Common myeloid progenitor, CD34-positive (primary cell): ENCODE results near the gene EFL1.
"Not testable (repeated sequence)": the region's sequence is repeated elsewhere in the genome, so short reads cannot be mapped to it uniquely, and the experiment has no call there.

Experiments
- CTCF ChIA-PET: fragments of 350-600 bp; sonication (Branson Sonifier 250); formaldehyde crosslinking; loops from one replicate; lab custom pipeline; 2021; ENCODE audit warnings: antibody characterized with exemption; lab: Charles Lee
- POLR2A ChIA-PET: fragments of 350-600 bp; sonication (Branson Sonifier 250); formaldehyde crosslinking; loops from one replicate; lab custom pipeline; 2021; ENCODE audit warnings: antibody characterized with exemption; lab: Charles Lee
- DNase-seq, 3 donors: peaks; one replicate each; pipeline versions ENCODE4 v3.0.0 to v3.0.0-alpha.2; 2013
- H3K27ac ChIP-seq, 2 experiments: 1 replicate in 1 of 2; 2 replicates in 1 of 2; pipeline ENCODE4 v1.7.0; 2013; ENCODE audit warnings: inconsistent platforms in 2 of 2, low read length in 2 of 2, mild to moderate bottlenecking in 2 of 2, low read depth in 1 of 2, moderate library complexity in 1 of 2; ENCODE audit not compliant: severe bottlenecking in 2 of 2, insufficient read depth in 1 of 2, poor library complexity in 1 of 2
- H3K27me3 ChIP-seq, 5 experiments: replicated peaks in 2 of 5; 1 replicate in 3 of 5; 2 replicates in 2 of 5; pipeline versions ENCODE4 v1.6.1 to v1.7.0; 2013; ENCODE audit warnings: low read length in 4 of 5, mild to moderate bottlenecking in 2 of 5, moderate library complexity in 2 of 5, inconsistent platforms in 1 of 5; ENCODE audit not compliant: insufficient read depth in 5 of 5, control insufficient read depth in 4 of 5
- H3K36me3 ChIP-seq, 4 experiments: 1 replicate in 2 of 4; 2 replicates in 2 of 4; pipeline versions ENCODE4 v1.6.1 to v1.7.0; 2013; ENCODE audit warnings: low read length in 3 of 4, control low read depth in 1 of 4, mild to moderate bottlenecking in 1 of 4; ENCODE audit not compliant: control insufficient read depth in 4 of 4, insufficient read depth in 4 of 4
- H3K4me1 ChIP-seq, 4 experiments: 1 replicate in 3 of 4; 2 replicates in 1 of 4; pipeline versions ENCODE4 v1.6.1 to v1.7.1; 2013; ENCODE audit warnings: low read length in 3 of 4, mild to moderate bottlenecking in 3 of 4, control low read depth in 1 of 4, inconsistent platforms in 1 of 4, moderate library complexity in 1 of 4; ENCODE audit not compliant: control insufficient read depth in 4 of 4, insufficient read depth in 4 of 4; ENCODE audit errors: control extremely low read depth in 1 of 4
- H3K4me3 ChIP-seq, 7 experiments: 1 replicate in 4 of 7; 2 replicates in 3 of 7; pipeline versions ENCODE4 v1.5.1 to v1.7.0; 2013; ENCODE audit warnings: mild to moderate bottlenecking in 7 of 7, low read length in 6 of 7, moderate library complexity in 6 of 7, inconsistent platforms in 2 of 7, low read depth in 2 of 7, control low read depth in 1 of 7; ENCODE audit not compliant: insufficient read depth in 4 of 7, control insufficient read depth in 1 of 7; ENCODE audit errors: extremely low read depth in 1 of 7
- H3K9me3 ChIP-seq, 5 experiments: 1 replicate in 4 of 5; 2 replicates in 1 of 5; pipeline versions ENCODE4 v1.6.1 to v1.7.1; 2013; ENCODE audit warnings: low read length in 4 of 5, mild to moderate bottlenecking in 2 of 5, inconsistent platforms in 1 of 5, low read depth in 1 of 5, moderate library complexity in 1 of 5; ENCODE audit not compliant: control insufficient read depth in 4 of 5, insufficient read depth in 2 of 5; ENCODE audit errors: control extremely low read depth in 1 of 5
- WGBS: methylation state at CpG from one replicate; pipeline ENCODE4 v1.1.5; 2013; ENCODE audit not compliant: insufficient coverage; 5-methylcytosine and 5-hydroxymethylcytosine counted together

Gene EFL1

DNA sequence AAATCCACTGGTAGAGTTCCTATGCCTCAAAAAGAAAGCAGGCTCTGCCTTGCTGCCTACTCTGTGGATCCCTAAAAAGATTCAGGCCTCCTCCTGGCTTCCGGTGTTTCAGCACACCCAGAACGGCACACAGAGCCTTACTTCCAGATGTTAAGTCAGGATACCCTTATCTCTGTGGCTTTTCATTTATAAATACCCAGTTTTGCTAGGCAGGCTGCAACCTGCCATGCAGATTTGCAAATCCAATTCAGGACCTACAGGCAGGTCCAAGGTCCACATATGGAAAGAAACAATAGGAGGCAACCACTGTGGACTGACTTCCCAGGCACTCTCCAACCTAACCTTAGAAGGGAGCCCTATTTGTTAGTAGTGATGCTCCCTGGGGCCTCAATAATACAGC lies 30.7 kb downstream of the EFL1 start:
- 90% methylated on average over 2 of the region's 2 CpGs for WGBS
- H3K4me3 ChIP-seq = no peak overlapping the region
- ChIA-PET POLR2A (no interaction called here), CTCF (interaction anchor here (1.5 kb wide), 1 partner anchor 10 kb away, joined by 3 read pairs; no protein-coding TSS in a partner anchor)
- no peak overlapping the region for H3K27ac ChIP-seq
- H3K27me3 ChIP-seq = no peaks in the 10 kb centered on the region
- DNase-seq = peak in 1 of 3 donors; percentile 33
- no peaks in the 10 kb centered on the region for H3K9me3 ChIP-seq
- peaks cover 0 to 16% (median 11%) of the 10 kb centered on the region in 4 experiments for H3K4me1 ChIP-seq
- H3K36me3 ChIP-seq = peaks cover 3 to 19% (median 12%) of the 10 kb centered on the region in 4 experiments

- Histone ChIP-seq H3K27ac (no peak overlapping the region), H3K27me3 (no peaks in the 10 kb centered on the region), H3K4me1 (peaks cover 0 to 16% (median 11%) of the 10 kb centered on the region in 4 experiments), H3K9me3 (no peaks in the 10 kb centered on the region), H3K4me3 (no peak overlapping the region), H3K36me3 (peaks cover 3 to 21% (median 14%) of the 10 kb centered on the region in 4 experiments)
- ChIA-PET CTCF (interaction anchor here (1.5 kb wide), 1 partner anchor 10 kb away, joined by 3 read pairs; no protein-coding TSS in a partner anchor), POLR2A (no interaction called here)
- no CpG with 5 or more reads among the region's 2 CpGs for WGBS
- DNase-seq = peak in 2 of 3 donors; percentile 35 to 52
Measured at GRCh38 chr15:82231233-82231632, 31.3 kb downstream of the EFL1 start.

- DNase-seq = no peak
- CTCF ChIA-PET = no interaction called here
- no CpG with 5 or more reads among the region's 1 CpG for WGBS
Measured at GRCh38 chr15:82228750-82229149, 33.8 kb downstream of the EFL1 start.

GRCh38 chr15:82221535-82221934 lies 41.0 kb downstream of the EFL1 start:
- H3K36me3 ChIP-seq = peaks cover 6 to 23% (median 9%) of the 10 kb centered on the region in 4 experiments
- H3K4me3 ChIP-seq, H3K9me3 ChIP-seq, H3K4me1 ChIP-seq, H3K27ac ChIP-seq, H3K27me3 ChIP-seq, POLR2A ChIA-PET: not testable (repeated sequence)
- 10% methylated on average over 2 of the region's 2 CpGs for WGBS
- peak; percentile 64 to 80 (median 77) for DNase-seq
- CTCF ChIA-PET = interaction anchor here (0.9 to 1.6 kb wide), 2 partner anchors 10 to 77 kb away, joined by 3 read pairs; no protein-coding TSS in a partner anchor

More at GRCh38 chr15:82228750-82229149, 33.8 kb downstream of the EFL1 start:
- Histone ChIP-seq H3K9me3 (no peaks in the 10 kb centered on the region), H3K4me3 (no peak overlapping the region), H3K27ac (no peak overlapping the region), H3K4me1 (peaks cover 0 to 12% (median 8%) of the 10 kb centered on the region in 4 experiments), H3K27me3 (no peaks in the 10 kb centered on the region), H3K36me3 (peaks cover 3 to 25% (median 13%) of the 10 kb centered on the region in 4 experiments)
- POLR2A ChIA-PET = no interaction called here

GRCh38 chr15:82216092-82216491 lies 46.4 kb downstream of the EFL1 start:
- WGBS = no CpG with 5 or more reads among the region's 2 CpGs
- CTCF ChIA-PET = interaction anchor here (1.1 kb wide), 1 partner anchor 20 kb away, joined by 3 read pairs; no protein-coding TSS in a partner anchor
- H3K9me3 ChIP-seq, H3K27me3 ChIP-seq, H3K4me1 ChIP-seq, POLR2A ChIA-PET, DNase-seq, H3K27ac ChIP-seq, H3K4me3 ChIP-seq: not testable (repeated sequence)
- H3K36me3 ChIP-seq = peaks cover 4 to 25% (median 8%) of the 10 kb centered on the region in 4 experiments

DNA sequence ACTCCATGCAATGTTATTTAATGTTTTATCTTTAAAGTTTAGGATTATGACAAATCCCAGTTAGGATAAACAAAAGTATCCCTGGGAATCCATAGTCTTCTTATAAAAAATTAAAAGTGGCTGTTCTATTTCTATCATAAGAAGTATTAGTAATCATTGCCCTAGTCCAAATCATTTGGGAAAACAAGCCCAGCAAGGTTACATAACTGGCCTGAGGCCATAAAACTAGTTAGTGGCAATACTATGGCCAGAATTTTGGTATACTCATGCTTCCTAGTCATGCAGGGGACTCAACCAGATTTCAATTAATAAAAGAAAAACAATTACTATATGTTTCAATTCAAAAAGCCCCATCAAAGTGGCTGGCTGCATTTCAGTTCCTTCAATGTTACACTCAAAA lies 50.3 kb downstream of the EFL1 start:
- peaks cover 0 to 17% (median under 1%) of the 10 kb centered on the region in 4 experiments for H3K36me3 ChIP-seq
- DNase-seq, CTCF ChIA-PET, POLR2A ChIA-PET, H3K27me3 ChIP-seq, H3K4me3 ChIP-seq, H3K9me3 ChIP-seq, H3K4me1 ChIP-seq, H3K27ac ChIP-seq: not testable (repeated sequence)

DNA sequence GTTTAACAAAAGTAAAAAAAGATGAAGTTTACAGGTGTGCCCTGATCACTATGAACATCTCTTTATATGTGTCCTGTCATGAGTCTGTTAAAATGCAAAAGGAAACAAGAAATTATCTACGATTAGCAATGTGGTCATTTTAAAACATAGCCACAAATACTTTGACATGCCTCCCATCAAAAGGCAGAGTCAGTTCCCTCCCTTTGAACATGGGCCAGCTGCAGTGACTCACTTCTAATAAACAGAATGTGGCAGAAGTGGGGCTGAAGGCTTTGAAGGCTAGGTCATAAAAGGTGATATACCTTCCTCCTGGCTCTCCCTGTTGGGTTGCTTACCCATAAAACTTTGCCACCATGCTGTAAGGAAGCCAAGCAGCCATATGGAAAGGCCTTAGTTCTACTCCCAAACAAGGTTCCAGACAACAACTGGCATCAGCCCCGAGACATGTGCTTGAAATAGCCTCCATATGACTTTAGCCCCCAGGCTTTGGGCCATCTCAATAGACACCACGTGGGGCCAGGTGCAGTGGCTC lies 52.4 kb downstream of the EFL1 start:
- WGBS = 100% methylated on average over 2 of the region's 3 CpGs
- H3K27ac ChIP-seq, H3K4me3 ChIP-seq, H3K9me3 ChIP-seq, H3K4me1 ChIP-seq, H3K27me3 ChIP-seq, POLR2A ChIA-PET, DNase-seq: not testable (repeated sequence)
- CTCF ChIA-PET = interaction anchor here (0.8 kb wide), 1 partner anchor 15 kb away, joined by 3 read pairs; no protein-coding TSS in a partner anchor
- peaks cover 0 to 17% (median 1%) of the 10 kb centered on the region in 4 experiments for H3K36me3 ChIP-seq
